MM.1S (cell line): Measurements from ENCODE around the gene NAGLU.

Source experiments
- DNase-seq: peaks from one replicate; pipeline ENCODE4 v3.0.0-alpha.2; 2015
- H2AFZ ChIP-seq: fragments of 300-600 bp; sonication (generic); 2 replicates; pipeline ENCODE4 v1.6.0; 2016; ENCODE audit warnings: antibody characterized with exemption, low read length
- H3F3A ChIP-seq: fragments of 300-600 bp; sonication (generic); 2 replicates; pipeline ENCODE4 v1.6.1; 2016; ENCODE audit warnings: mild to moderate bottlenecking, antibody characterized with exemption, low read length, moderate library complexity, mixed read lengths; ENCODE audit not compliant: insufficient read depth
- H3K27ac ChIP-seq: fragments of 300-600 bp; sonication (generic); 2 replicates; pipeline ENCODE4 v1.5.1; 2016; ENCODE audit warnings: mild to moderate bottlenecking, low read length
- H3K27me3 ChIP-seq: fragments of 300-600 bp; sonication (generic); replicated peaks from 2 replicates; pipeline ENCODE4 v1.6.0; 2016; ENCODE audit warnings: low read length; ENCODE audit not compliant: insufficient read depth
- H3K36me3 ChIP-seq: fragments of 300-600 bp; sonication (generic); replicated peaks from 2 replicates; pipeline ENCODE4 v1.6.1; 2016; ENCODE audit warnings: mild to moderate bottlenecking, low read length, mixed read lengths; ENCODE audit not compliant: insufficient read depth
- H3K4me1 ChIP-seq: fragments of 300-600 bp; sonication (generic); 2 replicates; pipeline ENCODE4 v1.6.1; 2016; ENCODE audit warnings: low read length, mixed read lengths
- H3K4me2 ChIP-seq: fragments of 300-600 bp; sonication (generic); 2 replicates; pipeline ENCODE4 v1.6.0; 2016; ENCODE audit warnings: low read depth, low read length
- H3K4me3 ChIP-seq: fragments of 300-600 bp; sonication (generic); 2 replicates; pipeline ENCODE4 v1.5.1; 2016; ENCODE audit warnings: low read length, mixed read lengths
- H3K79me2 ChIP-seq: fragments of 300-600 bp; sonication (generic); 2 replicates; pipeline ENCODE4 v1.6.1; 2016; ENCODE audit warnings: mixed run types, low read length, mixed read lengths
- H3K9ac ChIP-seq: fragments of 300-600 bp; sonication (generic); 2 replicates; pipeline ENCODE4 v1.6.1; 2016; ENCODE audit warnings: low read length, mixed read lengths
- H3K9me2 ChIP-seq: fragments of 300-600 bp; sonication (generic); replicated peaks from 2 replicates; pipeline ENCODE4 v1.6.1; 2016; ENCODE audit warnings: mild to moderate bottlenecking, low read length, mixed read lengths; ENCODE audit not compliant: insufficient read depth
- H3K9me3 ChIP-seq: fragments of 300-600 bp; sonication (generic); replicated peaks from 2 replicates; pipeline ENCODE4 v1.6.1; 2016; ENCODE audit warnings: mild to moderate bottlenecking, low read length, mixed read lengths; ENCODE audit not compliant: insufficient read depth
- H4K20me1 ChIP-seq: fragments of 300-600 bp; sonication (generic); 2 replicates; pipeline ENCODE4 v1.6.1; 2016; ENCODE audit warnings: mild to moderate bottlenecking, low read length, moderate library complexity, mixed read lengths; ENCODE audit not compliant: insufficient read depth
- EZH2 ChIP-seq: fragments of 300-600 bp; sonication (generic); optimal IDR thresholded peaks from 2 replicates; pipeline ENCODE3; 2017; ENCODE audit warnings: low read depth, mild to moderate bottlenecking, antibody characterized with exemption, low read length, mixed read lengths
- EZH2phosphoT487 ChIP-seq: fragments of 300-600 bp; sonication (generic); IDR thresholded peaks from 2 replicates; pipeline ENCODE4 v1.6.1; 2018; ENCODE audit warnings: antibody characterized with exemption, low read length
- TF ChIP-seq, protein P1 (sequence below): fragments of 300-600 bp; sonication (generic); IDR thresholded peaks from 2 replicates; pipeline ENCODE4 v1.5.1; 2016; ENCODE audit warnings: antibody characterized with exemption, low read length, mixed read lengths

The NAGLU gene

DNA sequence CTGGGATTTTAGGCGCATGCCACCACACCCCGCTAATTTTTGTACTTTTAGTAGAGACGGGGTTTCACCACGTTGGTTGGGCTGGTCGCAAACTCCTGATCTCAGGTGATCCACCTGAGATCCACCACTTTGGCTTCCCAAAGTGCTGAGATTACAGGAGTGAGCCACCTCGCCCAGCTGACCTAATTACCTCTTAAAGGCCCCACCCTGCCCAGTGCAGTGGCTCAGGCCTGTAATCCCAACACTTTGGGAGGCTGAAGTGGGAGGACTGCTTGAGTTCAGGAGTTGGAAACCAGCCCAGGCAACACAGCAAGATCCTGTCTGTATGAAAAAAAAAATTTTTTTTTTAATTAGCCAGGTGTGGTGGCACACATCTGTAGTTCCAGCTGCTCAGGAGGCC lies 23.0 kb downstream of the NAGLU start:
- peaks cover 10% of the 10 kb centered on the region for H3K4me1 ChIP-seq
- no peak overlapping the region for H3K4me3 ChIP-seq
- H3K9me2 ChIP-seq = no peaks in the 10 kb centered on the region
- H3F3A ChIP-seq = peaks cover 7% of the 10 kb centered on the region; the same call in 1 of the 2 replicates
- no peak for DNase-seq
- no peaks in the 10 kb centered on the region for H3K27me3 ChIP-seq
- no peak overlapping the region for H2AFZ ChIP-seq
- no peak overlapping the region for H3K4me2 ChIP-seq
- no peaks in the 10 kb centered on the region for H3K36me3 ChIP-seq
- H3K9ac ChIP-seq = no peak overlapping the region
- no peaks in the 10 kb centered on the region for H3K9me3 ChIP-seq
- peaks cover 31% of the 10 kb centered on the region for H3K79me2 ChIP-seq
- H3K27ac ChIP-seq = no peak overlapping the region
- no peaks in the 10 kb centered on the region for H4K20me1 ChIP-seq
- TF ChIP-seq EZH2 (no peak), EZH2phosphoT487 (no peak)
- TF ChIP-seq, protein P1, sequence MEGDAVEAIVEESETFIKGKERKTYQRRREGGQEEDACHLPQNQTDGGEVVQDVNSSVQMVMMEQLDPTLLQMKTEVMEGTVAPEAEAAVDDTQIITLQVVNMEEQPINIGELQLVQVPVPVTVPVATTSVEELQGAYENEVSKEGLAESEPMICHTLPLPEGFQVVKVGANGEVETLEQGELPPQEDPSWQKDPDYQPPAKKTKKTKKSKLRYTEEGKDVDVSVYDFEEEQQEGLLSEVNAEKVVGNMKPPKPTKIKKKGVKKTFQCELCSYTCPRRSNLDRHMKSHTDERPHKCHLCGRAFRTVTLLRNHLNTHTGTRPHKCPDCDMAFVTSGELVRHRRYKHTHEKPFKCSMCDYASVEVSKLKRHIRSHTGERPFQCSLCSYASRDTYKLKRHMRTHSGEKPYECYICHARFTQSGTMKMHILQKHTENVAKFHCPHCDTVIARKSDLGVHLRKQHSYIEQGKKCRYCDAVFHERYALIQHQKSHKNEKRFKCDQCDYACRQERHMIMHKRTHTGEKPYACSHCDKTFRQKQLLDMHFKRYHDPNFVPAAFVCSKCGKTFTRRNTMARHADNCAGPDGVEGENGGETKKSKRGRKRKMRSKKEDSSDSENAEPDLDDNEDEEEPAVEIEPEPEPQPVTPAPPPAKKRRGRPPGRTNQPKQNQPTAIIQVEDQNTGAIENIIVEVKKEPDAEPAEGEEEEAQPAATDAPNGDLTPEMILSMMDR = no peak

DNA sequence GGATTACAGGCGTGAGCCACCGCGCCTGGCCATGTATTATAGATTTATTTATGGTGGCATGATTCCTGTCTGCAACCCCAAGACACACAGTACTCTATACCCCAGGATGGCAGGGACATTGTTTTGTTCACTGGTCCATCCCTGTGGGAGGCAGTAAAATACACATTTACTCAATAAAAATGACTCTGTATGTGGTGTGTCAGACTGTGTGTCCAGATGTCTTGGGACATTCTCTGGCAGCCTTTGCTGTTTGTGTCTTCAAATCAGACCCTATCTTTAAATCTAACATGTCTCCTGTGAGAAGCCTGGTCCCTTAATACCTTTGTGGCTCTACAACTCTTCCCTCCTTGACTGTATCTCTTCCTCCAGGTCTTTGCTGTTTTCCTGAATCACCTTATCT lies 24.2 kb downstream of the NAGLU start:
- Histone ChIP-seq H3K4me3 (no peak overlapping the region), H3F3A (peaks cover 7% of the 10 kb centered on the region; the same call in 1 of the 2 replicates), H3K9me2 (no peaks in the 10 kb centered on the region), H3K27me3 (no peaks in the 10 kb centered on the region), H3K4me2 (no peak overlapping the region), H4K20me1 (no peaks in the 10 kb centered on the region), H3K4me1 (peaks cover 10% of the 10 kb centered on the region), H3K9me3 (no peaks in the 10 kb centered on the region), H3K36me3 (no peaks in the 10 kb centered on the region), H3K79me2 (peaks cover 30% of the 10 kb centered on the region), H3K9ac (no peak overlapping the region), H3K27ac (no peak overlapping the region), H2AFZ (no peak overlapping the region)
- no peak for TF ChIP-seq EZH2
- TF ChIP-seq, protein P1 = no peak
- TF ChIP-seq EZH2phosphoT487 = no peak
- DNase-seq = no peak

DNA sequence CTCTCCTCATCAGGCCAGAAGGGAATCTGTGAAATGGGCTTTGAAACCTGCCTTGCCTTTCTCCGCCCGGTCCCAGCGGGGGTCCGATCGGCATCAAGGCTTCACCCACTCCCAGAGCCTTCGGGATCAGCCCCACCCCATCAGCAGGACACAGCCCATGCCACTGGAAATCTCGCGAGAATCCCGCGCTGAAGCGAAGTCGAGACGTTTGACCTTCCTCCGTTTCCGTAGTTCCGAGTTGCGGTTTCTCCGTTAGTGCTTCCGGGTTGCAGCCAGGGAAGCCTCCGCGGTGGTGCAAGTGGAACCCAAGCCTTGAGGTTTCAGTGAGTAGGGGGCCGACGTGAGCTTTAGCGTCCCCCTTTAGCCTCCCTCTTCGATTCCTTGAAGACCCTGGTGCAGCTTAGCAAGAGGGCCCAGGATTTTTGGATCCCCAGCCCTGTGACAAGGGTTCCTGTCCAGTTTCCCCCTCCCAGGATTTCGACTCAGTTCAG lies 25.9 kb downstream of the NAGLU start, which contains the start of gene COASY:
Gene COASY (plus strand): TSS at position 252 of the 491 bp plus-strand sequence. CDS start 475 bp downstream, outside the sequence.
- no peaks in the 10 kb centered on the region for H3K27me3 ChIP-seq
- peak within 1 kb of the TSS; percentile 66 for H2AFZ ChIP-seq
- H3K4me3 ChIP-seq = peak within 1 kb of the TSS; percentile 93
- H3K9me3 ChIP-seq = no peaks in the 10 kb centered on the region
- H3K36me3 ChIP-seq = no peaks in the 10 kb centered on the region
- DNase-seq = peak; percentile 98
- no peaks in the 10 kb centered on the region for H3K9me2 ChIP-seq
- H3K79me2 ChIP-seq = peaks cover 36% of the 10 kb centered on the region
- peak within 1 kb of the TSS; percentile 90 for H3K4me2 ChIP-seq
- H3K9ac ChIP-seq = peak within 1 kb of the TSS; percentile 91
- peaks cover 13% of the 10 kb centered on the region; the same call in 1 of the 2 replicates for H3F3A ChIP-seq
- H4K20me1 ChIP-seq = no peaks in the 10 kb centered on the region
- TF ChIP-seq EZH2 = no peak
- no peak for TF ChIP-seq EZH2phosphoT487
- TF ChIP-seq, protein P1 = no peak
- H3K27ac ChIP-seq = peak within 1 kb of the TSS; percentile 58; the same call in 1 of the 2 replicates
- peaks cover 17% of the 10 kb centered on the region for H3K4me1 ChIP-seq
